Naive B cell (primary cell): Measurements from ENCODE around the gene ALG14. TPM values are rescaled to one million over a fixed set of nuclear protein-coding genes. Genes with fewer than 3 reads are reported as not detected.
"Not testable (repeated sequence)": the region's sequence is repeated elsewhere in the genome, so short reads cannot be mapped to it uniquely, and the experiment has no call there.

Source experiments
- ATAC-seq, 2 donors: fragments of 150-1000 bp; cut with Tn5 transposase; 2 replicates each; pipeline ENCODE4 v1.10.0; 2021; ENCODE audit warnings: low read depth in 2 of 2, mild to moderate bottlenecking in 2 of 2, moderate library complexity in 2 of 2
- DNase-seq: peaks from one replicate; pipeline ENCODE4 v3.0.0; 2022
- H3K27ac Mint-ChIP-seq, 6 donors: one replicate each; pipeline ENCODE4 v1.8.0; 2020 to 2022; ENCODE audit warnings: mild to moderate bottlenecking in 6 of 6, mixed read lengths in 6 of 6, moderate library complexity in 5 of 6, inconsistent platforms in 2 of 6
- H3K27me3 Mint-ChIP-seq, 3 donors: one replicate each; pipeline ENCODE4 v1.8.0; 2021 to 2022; ENCODE audit warnings: mixed read lengths in 3 of 3, mild to moderate bottlenecking in 1 of 3
- H3K36me3 Mint-ChIP-seq, 2 donors: one replicate each; pipeline ENCODE4 v1.8.0; 2020 to 2022; ENCODE audit warnings: mixed read lengths in 2 of 2, inconsistent platforms in 1 of 2, mild to moderate bottlenecking in 1 of 2
- H3K4me1 Mint-ChIP-seq, 3 donors: one replicate each; pipeline ENCODE4 v1.8.0; 2020 to 2022; ENCODE audit warnings: mixed read lengths in 3 of 3, inconsistent platforms in 1 of 3, mild to moderate bottlenecking in 1 of 3, moderate library complexity in 1 of 3
- H3K4me3 Mint-ChIP-seq, 8 donors: one replicate each; pipeline ENCODE4 v1.8.0; 2020 to 2022; ENCODE audit warnings: mild to moderate bottlenecking in 8 of 8, mixed read lengths in 8 of 8, moderate library complexity in 8 of 8, inconsistent platforms in 2 of 8
- H3K9me3 Mint-ChIP-seq, 7 donors: one replicate each; pipeline ENCODE4 v1.8.0; 2020 to 2022; ENCODE audit warnings: mixed read lengths in 7 of 7, mild to moderate bottlenecking in 5 of 7, inconsistent platforms in 2 of 7, moderate library complexity in 1 of 7
- polyA plus RNA-seq, 6 donors: library from polyadenylated mRNA; unstranded; fragments of 300-500 nt; fragmentation: Illumina TruSeq; gene quantifications; one replicate each; pipeline ENCODE4 v1.2.3, GENCODE V29; 2021; ENCODE audit warnings: low read depth in 6 of 6

The ALG14 gene
- polyA plus RNA-seq, 6 donors from 2014 or later = 1.5 to 20.7 (median 6.0) TPM

GRCh38 chr1:95023399-95024043, 49.2 kb downstream of the ALG14 start:
- Mint-ChIP-seq H3K27ac (peak overlapping the region in 1 of 6 donors; percentile 65), H3K27me3 (no peaks in the 10 kb centered on the region), H3K4me3 (no peak overlapping the region), H3K4me1 (no peaks in the 10 kb centered on the region), H3K9me3 (peaks cover 0 to 8% (median 0%) of the 10 kb centered on the region in 7 donors), H3K36me3 (peaks cover 5 to 9% of the 10 kb centered on the region in 2 donors)
- DNase-seq (no peak), ATAC-seq (no peak)

GRCh38 chr1:95022644-95022926, 50.2 kb downstream of the ALG14 start:
- DNase-seq (no peak), ATAC-seq (no peak)
- Mint-ChIP-seq H3K27ac (no peak overlapping the region), H3K36me3 (peaks cover 5 to 9% of the 10 kb centered on the region in 2 donors), H3K27me3 (no peaks in the 10 kb centered on the region), H3K4me1 (no peaks in the 10 kb centered on the region), H3K4me3 (no peak overlapping the region), H3K9me3 (peaks cover 0 to 2% (median 0%) of the 10 kb centered on the region in 7 donors)

DNA sequence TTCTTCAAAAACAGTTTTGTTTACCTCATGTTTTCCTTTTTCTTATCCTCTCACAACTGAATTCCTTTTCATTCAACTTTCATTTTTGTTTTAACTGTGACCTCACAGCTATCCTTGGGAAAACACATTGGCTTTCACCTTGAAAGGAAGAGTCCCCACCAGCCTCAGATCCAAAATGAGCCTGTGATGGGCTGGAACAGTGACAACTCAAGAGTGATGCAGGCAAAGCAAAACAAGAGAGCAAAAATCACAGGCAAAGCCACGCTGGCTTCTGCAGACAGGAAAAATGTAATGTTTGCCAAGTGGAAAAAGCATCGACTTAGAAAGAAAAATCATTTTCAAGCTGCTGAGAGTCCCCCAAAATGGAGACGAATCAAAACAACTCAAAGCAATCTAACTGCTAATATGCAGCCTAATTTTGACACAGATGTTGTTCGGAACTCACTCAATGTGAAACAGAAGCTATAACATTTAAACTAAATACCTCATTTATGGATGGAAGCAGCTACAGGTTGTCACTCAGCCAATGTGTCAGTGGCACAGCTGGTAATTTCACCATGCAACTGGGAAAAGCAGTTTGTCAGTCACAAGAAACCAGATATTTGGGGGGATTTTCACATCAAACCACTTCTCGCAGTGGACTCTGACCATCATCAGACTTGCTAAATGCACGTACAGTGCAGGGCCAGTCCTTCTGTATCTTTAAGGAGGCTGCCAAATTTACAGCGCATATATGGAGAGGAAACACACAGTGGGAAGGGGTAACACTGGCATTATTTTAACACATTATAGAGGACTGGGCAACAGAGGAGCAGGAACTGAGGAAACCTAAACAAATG, 50.7 kb downstream of the ALG14 start:
- no peak for ATAC-seq
- H3K36me3 Mint-ChIP-seq = peaks cover 5 to 9% of the 10 kb centered on the region in 2 donors

GRCh38 chr1:95021119-95021518, 51.6 kb downstream of the ALG14 start:
- no peak for DNase-seq
- Mint-ChIP-seq H3K27me3 (no peaks in the 10 kb centered on the region), H3K27ac (peak overlapping the region in 2 of 6 donors; percentile 39 to 53), H3K4me3 (no peak overlapping the region), H3K36me3 (peaks cover 2 to 6% of the 10 kb centered on the region in 2 donors), H3K4me1 (no peaks in the 10 kb centered on the region), H3K9me3 (peaks cover 0 to 2% (median 0%) of the 10 kb centered on the region in 7 donors)
- no peak for ATAC-seq

More for the DNA sequence above, 50.7 kb downstream of the ALG14 start:
- no peaks in the 10 kb centered on the region for H3K27me3 Mint-ChIP-seq
- no peak overlapping the region for H3K4me3 Mint-ChIP-seq
- DNase-seq = no peak
- peak overlapping the region in 4 of 6 donors; percentile 34 to 52 (median 38) for H3K27ac Mint-ChIP-seq
- H3K4me1 Mint-ChIP-seq = no peaks in the 10 kb centered on the region
- H3K9me3 Mint-ChIP-seq = peaks cover 0 to 2% (median 0%) of the 10 kb centered on the region in 7 donors

GRCh38 chr1:95019466-95019865, 53.3 kb downstream of the ALG14 start:
- not testable (repeated sequence) for H3K9me3 Mint-ChIP-seq, H3K4me3 Mint-ChIP-seq, DNase-seq, H3K27ac Mint-ChIP-seq, ATAC-seq, H3K36me3 Mint-ChIP-seq, H3K27me3 Mint-ChIP-seq
- H3K4me1 Mint-ChIP-seq = peaks cover 4 to 11% (median 10%) of the 10 kb centered on the region in 3 donors

GRCh38 chr1:95018602-95019369, 54.0 kb downstream of the ALG14 start:
- H3K4me1 Mint-ChIP-seq = peaks cover 4 to 11% (median 10%) of the 10 kb centered on the region in 3 donors
- H3K36me3 Mint-ChIP-seq = peaks cover 0 to 6% of the 10 kb centered on the region in 2 donors
- ATAC-seq = no peak
- no peaks in the 10 kb centered on the region for H3K9me3 Mint-ChIP-seq
- H3K27me3 Mint-ChIP-seq = no peaks in the 10 kb centered on the region
- no peak overlapping the region for H3K4me3 Mint-ChIP-seq
- H3K27ac Mint-ChIP-seq = no peak overlapping the region
- no peak for DNase-seq

DNA sequence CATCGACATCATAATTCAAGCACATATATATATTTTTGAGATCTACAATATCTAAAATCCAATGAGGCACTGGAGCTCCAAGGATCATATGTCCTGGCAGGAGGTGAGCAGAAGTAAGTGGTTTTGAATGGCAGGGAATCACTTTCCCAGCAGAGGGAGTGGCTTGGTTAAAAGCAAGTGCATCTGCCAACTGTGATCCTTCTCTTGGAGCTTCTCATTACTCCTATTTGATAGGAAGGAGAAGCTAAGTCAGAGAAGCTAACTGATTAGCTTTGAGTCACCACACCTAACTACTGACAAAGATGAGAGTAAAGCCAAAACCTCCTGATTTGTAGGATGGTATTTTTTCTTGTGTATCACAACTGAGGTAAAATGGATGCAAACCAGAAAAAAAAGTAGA, 55.0 kb downstream of the ALG14 start:
- Mint-ChIP-seq H3K27me3 (no peaks in the 10 kb centered on the region), H3K9me3 (no peaks in the 10 kb centered on the region), H3K27ac (no peak overlapping the region), H3K4me3 (no peak overlapping the region), H3K4me1 (peaks cover 4 to 11% (median 10%) of the 10 kb centered on the region in 3 donors), H3K36me3 (peaks cover 0 to 6% of the 10 kb centered on the region in 2 donors)
- DNase-seq = no peak
- ATAC-seq = no peak

- ATAC-seq (no peak), DNase-seq (no peak)
- Mint-ChIP-seq H3K27me3 (no peaks in the 10 kb centered on the region), H3K27ac (peak overlapping the region in 1 of 6 donors; percentile 19), H3K36me3 (peaks cover 0 to 10% of the 10 kb centered on the region in 2 donors), H3K9me3 (no peaks in the 10 kb centered on the region), H3K4me1 (peaks cover 4 to 11% (median 10%) of the 10 kb centered on the region in 3 donors), H3K4me3 (no peak overlapping the region)
Measured at GRCh38 chr1:95015076-95015475, 57.7 kb downstream of the ALG14 start.

DNA sequence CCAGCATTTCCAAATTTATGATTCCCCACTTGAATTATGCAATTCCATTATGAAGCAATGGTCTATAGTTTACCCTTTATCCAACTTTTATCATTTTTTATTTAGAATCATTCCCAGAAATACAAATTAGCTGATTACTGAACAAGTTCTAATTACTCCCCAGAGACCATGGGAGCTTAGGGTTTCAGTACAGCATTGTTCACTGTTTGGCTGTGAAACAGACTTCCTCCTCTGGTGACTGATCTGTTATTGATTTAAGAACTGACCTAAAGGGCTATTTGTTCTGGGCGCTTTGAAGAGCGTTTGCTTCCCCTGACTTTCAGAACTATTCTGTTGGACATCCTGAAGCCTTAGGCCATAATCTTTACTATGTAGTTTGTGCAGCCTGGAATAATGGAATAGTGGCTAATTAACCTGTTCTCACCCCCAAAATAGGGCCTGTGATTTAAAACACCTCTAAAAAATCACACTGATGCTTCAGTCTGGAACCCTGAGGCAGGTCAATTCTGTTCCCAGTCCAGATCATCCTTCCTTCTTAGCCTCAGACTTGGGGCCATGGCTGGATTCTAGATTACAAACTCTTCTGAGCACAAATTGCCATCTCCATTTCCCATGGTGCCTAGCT, 58.7 kb downstream of the ALG14 start:
- Mint-ChIP-seq H3K36me3 (peaks cover 0 to 10% of the 10 kb centered on the region in 2 donors), H3K27ac (no peak overlapping the region), H3K4me3 (no peak overlapping the region), H3K9me3 (no peaks in the 10 kb centered on the region), H3K27me3 (no peaks in the 10 kb centered on the region), H3K4me1 (peaks cover 4 to 11% (median 10%) of the 10 kb centered on the region in 3 donors)
- ATAC-seq (no peak), DNase-seq (no peak)

- peaks cover 0 to 10% of the 10 kb centered on the region in 2 donors for H3K36me3 Mint-ChIP-seq
- ATAC-seq = no peak
Measured at GRCh38 chr1:95012389-95012788, 60.4 kb downstream of the ALG14 start.

GRCh38 chr1:95010158-95010557, 62.6 kb downstream of the ALG14 start:
- Mint-ChIP-seq H3K36me3 (peaks cover 0 to 4% of the 10 kb centered on the region in 2 donors), H3K27ac (peak overlapping the region in 3 of 6 donors; percentile 5 to 69 (median 61)), H3K9me3 (no peaks in the 10 kb centered on the region), H3K4me3 (no peak overlapping the region), H3K27me3 (no peaks in the 10 kb centered on the region), H3K4me1 (peaks cover under 1 to 5% (median 4%) of the 10 kb centered on the region in 3 donors)
- DNase-seq (no peak), ATAC-seq (no peak)

More at GRCh38 chr1:95012389-95012788, 60.4 kb downstream of the ALG14 start:
- no peak for DNase-seq
- no peak overlapping the region for H3K27ac Mint-ChIP-seq
- H3K4me1 Mint-ChIP-seq = peaks cover 4 to 11% (median 10%) of the 10 kb centered on the region in 3 donors
- no peak overlapping the region for H3K4me3 Mint-ChIP-seq
- H3K9me3 Mint-ChIP-seq = no peaks in the 10 kb centered on the region
- H3K27me3 Mint-ChIP-seq = no peaks in the 10 kb centered on the region

- Mint-ChIP-seq H3K9me3 (no peaks in the 10 kb centered on the region), H3K4me3 (no peak overlapping the region), H3K36me3 (peaks cover 0 to 4% of the 10 kb centered on the region in 2 donors), H3K4me1 (peaks cover 3 to 5% (median 3%) of the 10 kb centered on the region in 3 donors), H3K27ac (no peak overlapping the region), H3K27me3 (no peaks in the 10 kb centered on the region)
- DNase-seq = no peak
- ATAC-seq = no peak
Measured at GRCh38 chr1:95007687-95008086, 65.1 kb downstream of the ALG14 start.

- no peak overlapping the region for H3K4me3 Mint-ChIP-seq
- ATAC-seq (no peak), DNase-seq (no peak)
- peaks cover 3 to 5% (median 3%) of the 10 kb centered on the region in 3 donors for H3K4me1 Mint-ChIP-seq
- peak overlapping the region in 1 of 6 donors; percentile 30 for H3K27ac Mint-ChIP-seq
- no peaks in the 10 kb centered on the region for H3K9me3 Mint-ChIP-seq
- H3K27me3 Mint-ChIP-seq = no peaks in the 10 kb centered on the region
- no peaks in the 10 kb centered on the region for H3K36me3 Mint-ChIP-seq
Measured at GRCh38 chr1:95006681-95007080, 66.1 kb downstream of the ALG14 start.
